Lung (tissue), 12 donors: ENCODE data around the gene OPCML. TPM values are rescaled to one million over a fixed set of nuclear protein-coding genes. Genes with fewer than 3 reads are reported as not detected.

Experiments used
- ATAC-seq: fragments of 200-7000 bp; cut with Tn5 transposase; one replicate; pipeline ENCODE4 v1.9.1; 2020; ENCODE audit warnings: moderate number of reproducible peaks; ENCODE audit not compliant: insufficient read depth, low FRiP score
- DNase-seq, 3 donors: peaks; one replicate each; pipeline ENCODE4 v3.0.0-alpha.2; 2013 to 2017
- H3K27ac ChIP-seq, 2 donors: one replicate each; pipeline ENCODE4 v1.5.1; 2013; ENCODE audit warnings: mild to moderate bottlenecking in 2 of 2, moderate library complexity in 2 of 2, control low read depth in 1 of 2, inconsistent platforms in 1 of 2, low read depth in 1 of 2, low read length in 1 of 2
- H3K27me3 ChIP-seq, 3 donors: one replicate each; pipeline ENCODE4 v1.5.1; 2013; ENCODE audit warnings: low read length in 2 of 3; ENCODE audit not compliant: control insufficient read depth in 3 of 3, insufficient read depth in 3 of 3
- H3K36me3 ChIP-seq, 4 donors: one replicate each; pipeline ENCODE4 v1.5.1; 2013; ENCODE audit warnings: low read length in 4 of 4, mild to moderate bottlenecking in 1 of 4, moderate library complexity in 1 of 4; ENCODE audit not compliant: control insufficient read depth in 4 of 4, insufficient read depth in 4 of 4
- H3K4me1 ChIP-seq, 5 donors: one replicate each; pipeline ENCODE4 v1.5.1; 2013; ENCODE audit warnings: low read length in 5 of 5, mild to moderate bottlenecking in 2 of 5, moderate library complexity in 1 of 5; ENCODE audit not compliant: control insufficient read depth in 5 of 5, insufficient read depth in 5 of 5
- H3K4me3 ChIP-seq: one replicate; pipeline ENCODE4 v1.5.1; 2013; ENCODE audit warnings: mild to moderate bottlenecking, control low read depth, moderate library complexity
- H3K9ac ChIP-seq, 2 donors: one replicate each; pipeline ENCODE4 v1.5.1; 2013; ENCODE audit warnings: low read length in 2 of 2, control low read depth in 1 of 2; ENCODE audit not compliant: insufficient read depth in 1 of 2
- H3K9me3 ChIP-seq, 4 donors: one replicate each; pipeline ENCODE4 v1.5.1; 2013; ENCODE audit warnings: low read length in 3 of 4, mild to moderate bottlenecking in 1 of 4, moderate library complexity in 1 of 4; ENCODE audit not compliant: control insufficient read depth in 4 of 4, insufficient read depth in 3 of 4
- WGBS, 2 donors: extraction: QIAGEN DNeasy Blood & Tissue Kit; methylation state at CpG; one replicate each; pipeline ENCODE4 v1.1.7; 2013; 5-methylcytosine and 5-hydroxymethylcytosine counted together
- polyA plus RNA-seq, 2 donors: library from polyadenylated mRNA; stranded (reverse); fragments of 200-250 nt; gene quantifications; one replicate each; pipeline ENCODE4 v1.2.1, GENCODE V29; 2013
- total RNA-seq, 2 donors: library from RNA; depleted of rRNA in 1 of 2; stranded (reverse); fragments of >200 nt in 1 of 2; gene quantifications; one replicate each; pipeline ENCODE4 v1.2.1, GENCODE V29; 2014 to 2021
- TF ChIP-seq, protein P1 (sequence below): IDR thresholded peaks from 2 replicates; pipeline ENCODE4 v1.5.1; 2012; ENCODE audit warnings: mild to moderate bottlenecking; ENCODE audit errors: control extremely low read depth, extremely low read depth
- donor health status: control.
- donor health status: control.
- donor health status: Bipolar disorder and iron deficiency.
- donor health status: healthy.
- donor health status: DM: yes; HTN: yes; CAD: no.

Gene OPCML
- total and polyA plus RNA-seq, 4 donors, result 0.49 to 0.74 TPM; not detected in 2

DNA sequence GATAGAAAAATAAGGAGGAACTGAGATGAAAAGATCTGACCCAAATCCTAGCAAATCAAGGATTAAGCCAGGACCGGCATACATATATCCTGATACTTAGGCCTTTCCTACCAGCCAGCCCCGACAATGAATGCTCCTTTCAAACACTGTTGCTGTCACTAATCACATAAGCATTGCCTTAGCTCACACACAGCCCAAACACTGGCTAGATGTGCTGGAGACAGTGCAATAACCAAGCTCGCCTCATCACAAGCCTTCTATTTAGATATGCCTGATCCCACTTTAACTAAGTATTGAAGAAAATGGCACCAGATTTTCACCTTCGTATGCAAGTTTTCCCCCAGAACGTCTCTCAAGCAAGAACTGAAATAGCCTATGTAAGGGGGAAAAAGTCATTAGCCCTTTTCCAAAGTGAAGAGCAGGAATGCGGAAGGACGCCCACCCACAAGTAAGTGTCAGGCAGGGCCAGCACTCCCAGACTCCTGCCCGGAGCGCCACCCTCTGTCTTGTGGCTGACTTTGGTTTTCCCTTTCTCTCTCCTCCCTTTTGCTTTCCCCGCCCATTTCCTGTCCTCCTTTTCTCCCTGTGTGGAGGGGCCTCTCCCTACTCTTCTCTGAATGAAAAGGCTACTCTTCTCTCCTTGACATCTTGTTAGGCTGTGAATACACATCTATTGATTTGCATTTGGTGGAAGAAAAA lies 8.9 kb upstream of the OPCML start:
- H3K9me3 ChIP-seq, result peaks cover 0 to under 1% (median 0%) of the 10 kb centered on the region in 4 donors
- no peak overlapping the region for H3K27ac ChIP-seq
- no peak overlapping the region for H3K4me3 ChIP-seq
- WGBS, 2 donors, result 65 to 66% methylated on average over 10 of the region's 10 CpGs
- peak; percentile 13 to 25 (median 21) for DNase-seq
- H3K36me3 ChIP-seq, result no peaks in the 10 kb centered on the region
- H3K4me1 ChIP-seq, result peaks cover 0 to 4% (median 0%) of the 10 kb centered on the region in 5 donors
- TF ChIP-seq, protein P1, sequence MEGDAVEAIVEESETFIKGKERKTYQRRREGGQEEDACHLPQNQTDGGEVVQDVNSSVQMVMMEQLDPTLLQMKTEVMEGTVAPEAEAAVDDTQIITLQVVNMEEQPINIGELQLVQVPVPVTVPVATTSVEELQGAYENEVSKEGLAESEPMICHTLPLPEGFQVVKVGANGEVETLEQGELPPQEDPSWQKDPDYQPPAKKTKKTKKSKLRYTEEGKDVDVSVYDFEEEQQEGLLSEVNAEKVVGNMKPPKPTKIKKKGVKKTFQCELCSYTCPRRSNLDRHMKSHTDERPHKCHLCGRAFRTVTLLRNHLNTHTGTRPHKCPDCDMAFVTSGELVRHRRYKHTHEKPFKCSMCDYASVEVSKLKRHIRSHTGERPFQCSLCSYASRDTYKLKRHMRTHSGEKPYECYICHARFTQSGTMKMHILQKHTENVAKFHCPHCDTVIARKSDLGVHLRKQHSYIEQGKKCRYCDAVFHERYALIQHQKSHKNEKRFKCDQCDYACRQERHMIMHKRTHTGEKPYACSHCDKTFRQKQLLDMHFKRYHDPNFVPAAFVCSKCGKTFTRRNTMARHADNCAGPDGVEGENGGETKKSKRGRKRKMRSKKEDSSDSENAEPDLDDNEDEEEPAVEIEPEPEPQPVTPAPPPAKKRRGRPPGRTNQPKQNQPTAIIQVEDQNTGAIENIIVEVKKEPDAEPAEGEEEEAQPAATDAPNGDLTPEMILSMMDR, result no peak
- no peak for ATAC-seq
- no peak overlapping the region for H3K9ac ChIP-seq
- H3K27me3 ChIP-seq, result peaks cover 0 to 2% (median 2%) of the 10 kb centered on the region in 3 donors

DNA sequence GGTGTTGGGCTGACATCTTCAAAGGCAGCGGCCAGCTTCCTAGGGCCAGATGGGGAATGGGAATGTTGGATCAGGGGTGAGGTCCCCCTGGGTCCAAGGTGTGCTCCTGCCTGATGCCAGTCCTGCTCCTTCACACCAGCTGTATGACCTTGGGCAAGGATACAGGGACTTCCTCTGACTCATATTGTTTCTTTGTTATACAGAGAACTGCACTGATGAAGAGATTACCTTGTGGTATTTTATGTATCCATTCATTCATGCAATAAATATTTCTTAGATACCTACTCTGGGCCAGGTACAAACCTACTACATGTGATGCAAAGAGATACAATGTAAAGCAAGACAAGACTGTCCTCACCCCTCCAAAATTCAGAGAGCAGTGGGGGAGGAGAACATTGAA lies 3.9 kb upstream of the OPCML start:
- no peaks in the 10 kb centered on the region for H3K4me1 ChIP-seq
- TF ChIP-seq, protein P1, result no peak
- H3K27ac ChIP-seq, result no peak overlapping the region
- H3K27me3 ChIP-seq, result peaks cover 4 to 35% (median 22%) of the 10 kb centered on the region in 3 donors
- no peak for DNase-seq
- H3K9me3 ChIP-seq, result peaks cover 0 to 9% (median 0%) of the 10 kb centered on the region in 4 donors
- H3K36me3 ChIP-seq, result no peaks in the 10 kb centered on the region
- no peak overlapping the region for H3K9ac ChIP-seq
- ATAC-seq, result no peak
- no peak overlapping the region for H3K4me3 ChIP-seq
- 73 to 82% methylated on average over 1 of the region's 1 CpG for WGBS, 2 donors

- DNase-seq, result no peak
- TF ChIP-seq, protein P1, result no peak
- Histone ChIP-seq H3K4me3 (no peak overlapping the region), H3K9me3 (peaks cover 0 to 13% (median 0%) of the 10 kb centered on the region in 4 donors), H3K27me3 (peaks cover 4 to 64% (median 43%) of the 10 kb centered on the region in 3 donors), H3K9ac (no peak overlapping the region), H3K4me1 (no peaks in the 10 kb centered on the region), H3K27ac (no peak overlapping the region), H3K36me3 (no peaks in the 10 kb centered on the region)
- 42 to 45% methylated on average over 6 of the region's 6 CpGs for WGBS, 2 donors
- no peak for ATAC-seq
These were observed 904 bp upstream of the OPCML start for GRCh38 chr11:133533205-133533604.

DNA sequence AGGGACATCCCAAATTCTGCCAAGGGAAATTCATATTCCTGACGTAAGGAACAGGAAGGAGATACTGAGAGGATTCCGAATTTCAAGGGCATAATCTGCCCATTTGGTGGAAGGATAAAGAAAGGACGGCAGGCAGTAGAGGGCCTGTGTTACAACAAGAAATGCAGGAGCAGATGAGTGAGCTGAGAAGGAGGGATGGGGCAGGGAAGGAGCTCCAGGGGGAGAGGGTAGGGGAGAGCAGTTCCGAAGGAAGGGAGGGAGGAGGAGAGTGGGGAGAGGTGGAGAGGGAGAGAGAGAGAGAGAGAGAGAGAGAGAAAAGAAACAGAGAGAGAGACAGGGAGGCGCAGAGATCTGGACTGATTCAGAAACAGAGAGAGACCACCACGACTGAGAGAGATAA lies 843 bp downstream of the OPCML start:
- peaks cover 4 to 67% (median 43%) of the 10 kb centered on the region in 3 donors for H3K27me3 ChIP-seq
- H3K4me1 ChIP-seq, result peaks cover 0 to 4% (median 0%) of the 10 kb centered on the region in 5 donors
- H3K9ac ChIP-seq, result no peak overlapping the region
- H3K27ac ChIP-seq, result no peak overlapping the region
- peaks cover 0 to 13% (median 0%) of the 10 kb centered on the region in 4 donors for H3K9me3 ChIP-seq
- 11 to 12% methylated on average over 6 of the region's 6 CpGs for WGBS, 2 donors
- ATAC-seq (no peak), DNase-seq (no peak)
- TF ChIP-seq, protein P1, result no peak
- no peak overlapping the region for H3K4me3 ChIP-seq
- no peaks in the 10 kb centered on the region for H3K36me3 ChIP-seq
